ENCODE measurements around the gene MYD88.

MYD88 gene

GRCh38 chr3:38163841-38164642 lies 25.6 kb downstream of the MYD88 start:
- no peak for DNase-seq (ENCODE audit: low read depth in 1 of 2, low spot score in 1 of 2)

DNA sequence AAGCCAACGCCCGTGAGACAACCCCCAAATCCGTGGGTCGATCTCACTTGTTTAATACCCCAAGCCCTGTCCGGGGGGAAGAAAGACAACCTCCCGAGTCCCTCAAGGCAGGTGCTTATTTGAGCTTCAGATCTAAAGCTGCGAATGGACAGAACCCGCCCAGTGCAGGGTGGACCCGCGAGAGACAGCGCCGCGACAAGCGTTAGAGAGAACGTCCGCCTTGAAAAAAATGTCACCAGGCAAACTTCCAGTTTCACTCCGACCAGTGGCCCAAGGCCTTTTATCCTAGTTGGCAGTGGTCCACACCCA lies 26.1 kb downstream of the MYD88 start:
- DNase-seq (ENCODE audit: low read depth in 1 of 2, low spot score in 1 of 2): no peak

DNA sequence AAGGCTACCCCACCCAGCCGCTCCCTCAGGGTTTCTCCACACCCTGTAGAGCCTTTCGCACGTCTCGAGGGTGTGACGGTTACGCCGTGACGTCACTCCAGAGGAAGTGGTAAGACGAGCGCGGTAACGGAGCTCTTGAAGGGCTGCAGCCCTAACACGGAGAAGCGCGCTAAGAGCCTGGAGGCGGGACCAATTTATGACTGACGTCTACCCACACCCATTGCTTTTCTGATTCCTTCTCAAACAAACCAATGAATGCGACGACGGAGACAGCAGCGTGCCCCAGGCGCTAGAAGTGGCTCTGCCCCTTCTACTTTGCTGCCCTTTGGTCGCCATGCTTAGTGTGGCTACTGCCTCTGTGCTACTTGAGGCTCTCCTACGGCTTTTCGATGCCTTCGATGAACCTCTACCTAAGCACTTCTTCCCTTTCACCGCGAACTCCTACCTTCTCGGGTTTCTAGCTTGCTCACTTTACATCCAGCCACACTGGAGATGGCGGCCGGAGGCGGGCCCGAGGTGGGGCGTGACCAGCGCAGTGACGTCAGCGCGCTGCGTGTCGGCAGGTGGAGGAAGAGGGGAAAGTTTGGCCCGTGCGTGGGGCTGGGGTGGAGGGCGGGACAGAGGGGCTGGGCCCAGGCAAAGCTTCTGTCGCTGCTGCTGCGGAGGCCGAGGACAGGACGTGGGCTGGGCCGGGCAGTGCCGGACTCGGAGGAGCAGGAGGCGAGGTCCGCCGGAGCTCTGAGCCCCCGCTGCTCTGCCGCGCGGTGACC lies 26.7 kb downstream of the MYD88 start, which contains the start of gene OXSR1:
OXSR1 (plus strand) TSS at position 586 of the 770 bp plus-strand sequence. CDS start 340 bp downstream, outside the sequence.
- DNase-seq (ENCODE audit: low read depth in 1 of 2, low spot score in 1 of 2): peak; percentile 91 to 92

DNA sequence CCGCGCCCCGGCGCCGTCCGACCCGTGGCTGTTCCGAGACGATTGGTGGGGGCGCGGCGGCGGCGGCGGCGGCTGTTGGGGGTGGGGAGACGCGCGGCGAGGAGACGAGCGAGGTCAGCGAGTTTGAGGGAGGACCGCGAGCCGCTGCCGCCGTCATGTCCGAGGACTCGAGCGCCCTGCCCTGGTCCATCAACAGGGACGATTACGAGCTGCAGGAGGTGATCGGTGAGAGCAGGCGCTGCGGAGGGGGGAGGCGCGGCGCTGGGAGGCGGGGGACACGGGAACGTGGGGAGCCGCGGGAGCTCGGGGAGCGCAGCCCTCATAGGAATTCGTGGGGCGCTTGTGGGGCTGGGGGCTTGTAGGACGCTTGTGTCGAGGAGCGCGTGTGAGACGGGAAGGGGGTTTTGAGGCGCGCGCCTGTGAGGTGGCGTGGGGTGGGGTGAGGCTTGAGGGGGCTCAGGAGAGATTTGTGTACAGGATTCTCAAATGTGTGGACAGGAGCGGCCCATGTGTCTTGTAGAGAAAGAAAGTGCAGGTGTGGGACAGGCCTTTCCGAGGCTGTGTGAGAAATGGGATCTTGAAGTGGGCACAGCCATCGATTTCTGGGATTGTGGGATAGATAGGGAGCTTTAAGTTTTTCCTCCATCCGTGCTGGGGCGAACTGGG lies 27.4 kb downstream of the MYD88 start:
- no peak for DNase-seq (ENCODE audit: low read depth in 1 of 2, low spot score in 1 of 2)

GRCh38 chr3:38167591-38167990 lies 29.1 kb downstream of the MYD88 start:
- DNase-seq (ENCODE audit: low read depth in 1 of 2, low spot score in 1 of 2): no peak

GRCh38 chr3:38168151-38169026 lies 29.9 kb downstream of the MYD88 start:
- DNase-seq (ENCODE audit: low read depth in 1 of 2, low spot score in 1 of 2): no peak

DNA sequence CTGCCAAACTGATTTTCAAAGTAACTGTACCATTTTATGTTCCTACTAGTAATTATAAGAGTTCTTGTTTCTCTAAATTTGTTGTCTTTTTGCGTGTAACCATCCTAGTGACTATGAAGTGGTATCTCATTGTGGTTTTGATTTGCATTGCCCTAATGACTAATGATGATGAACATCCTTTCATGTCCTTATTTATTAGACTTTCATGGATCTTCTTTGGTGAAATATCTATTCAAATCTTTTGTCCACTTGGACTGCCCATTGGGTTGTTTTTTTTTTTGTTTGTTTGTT lies 30.5 kb downstream of the MYD88 start:
- no peak for DNase-seq (ENCODE audit: low read depth in 1 of 2, low spot score in 1 of 2)

DNA sequence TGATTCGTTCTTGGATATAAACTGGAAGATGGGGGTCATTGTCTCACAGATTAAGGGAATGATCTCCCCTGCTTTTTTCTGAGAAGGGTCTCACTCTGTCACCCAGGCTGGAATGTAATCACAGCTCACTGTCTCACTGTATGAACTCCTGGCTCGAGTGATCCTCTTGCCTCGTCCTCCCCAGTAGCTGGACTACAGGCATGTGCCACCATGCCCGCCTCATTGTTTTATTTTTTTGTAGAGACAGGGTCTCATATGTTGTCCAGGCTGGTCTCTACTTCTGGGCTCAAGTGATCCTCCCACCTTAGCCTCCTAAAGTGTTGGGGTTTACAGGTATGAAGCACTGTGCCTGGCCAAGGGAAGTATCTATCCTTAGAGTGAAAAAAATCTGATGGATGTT lies 32.3 kb downstream of the MYD88 start:
- DNase-seq (ENCODE audit: low read depth in 1 of 2, low spot score in 1 of 2): no peak

DNA sequence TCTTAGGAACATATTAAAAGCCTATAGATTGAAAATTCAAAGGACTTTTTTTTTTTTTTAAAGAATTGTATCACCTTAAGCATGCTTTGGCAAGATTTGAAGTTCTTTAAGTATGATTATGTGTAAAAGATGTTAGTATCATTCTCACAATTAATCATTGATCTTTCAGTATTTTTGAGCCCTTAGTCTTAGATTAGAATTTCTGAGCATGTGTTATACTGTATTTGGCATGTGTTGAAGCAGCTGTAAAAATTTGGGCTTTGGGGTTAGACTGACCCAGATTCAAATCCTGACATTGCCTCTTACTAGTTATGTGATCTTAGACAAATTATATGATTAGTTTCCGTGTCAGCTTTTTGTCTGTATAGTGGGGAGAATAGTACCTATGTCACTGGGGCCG lies 33.2 kb downstream of the MYD88 start:
- DNase-seq (ENCODE audit: low read depth in 1 of 2, low spot score in 1 of 2): no peak

GRCh38 chr3:38173834-38174418 lies 35.5 kb downstream of the MYD88 start:
- no peak for DNase-seq (ENCODE audit: low read depth in 1 of 2, low spot score in 1 of 2)

- DNase-seq (ENCODE audit: low read depth in 1 of 2, low spot score in 1 of 2): no peak
Measured at GRCh38 chr3:38177181-38177580, 38.7 kb downstream of the MYD88 start.

DNA sequence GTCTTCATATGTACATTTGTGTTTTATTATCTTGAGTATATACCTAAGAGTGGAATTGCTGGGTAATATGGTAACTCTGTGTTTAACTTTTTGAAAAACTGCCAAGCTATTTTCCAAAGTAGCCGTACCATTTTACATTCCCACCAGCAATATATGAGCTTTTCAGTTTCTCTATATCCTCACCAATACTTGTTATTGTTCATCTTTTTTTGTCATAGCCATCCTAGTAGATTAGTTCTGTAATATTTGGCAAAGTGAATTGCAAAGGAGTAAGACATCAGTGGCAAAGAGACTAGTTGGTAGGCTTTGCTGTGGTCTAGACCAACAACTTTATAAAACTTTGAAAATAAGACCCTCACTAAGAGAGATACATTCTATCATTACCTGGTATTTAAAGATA lies 48.3 kb downstream of the MYD88 start:
- no peak for DNase-seq (ENCODE audit: low read depth in 1 of 2, low spot score in 1 of 2)

GRCh38 chr3:38190481-38190881 lies 52.0 kb downstream of the MYD88 start:
- no peak for DNase-seq (ENCODE audit: low read depth in 1 of 2, low spot score in 1 of 2)

Data from activated T-helper 1 cell treated with anti-CD3 and anti-CD28 coated beads, Interleukin-2, amount 50 U/mL, for 16 hours (primary cell).